ENCODE measurements around the gene FOXO3. TPM values are rescaled to one million over a fixed set of nuclear protein-coding genes. Genes with fewer than 3 reads are reported as not detected.

Gene FOXO3
- total and polyA plus RNA-seq, 11 donors = 11.6 to 87.9 (median 38.7) TPM

GRCh38 chr6:108610957-108611586 lies 50.4 kb downstream of the FOXO3 start:
- DNase-seq (no peak), ATAC-seq (no peak)
- peaks cover 13 to 88% (median 63%) of the 10 kb centered on the region in 12 donors for H3K4me1 ChIP-seq
- H3K27me3 ChIP-seq = no peaks in the 10 kb centered on the region
- no peaks in the 10 kb centered on the region for H3K36me3 ChIP-seq
- peak overlapping the region in 6 of 12 donors; percentile 4 to 73 (median 26) for H3K27ac ChIP-seq
- peaks cover 0 to 15% (median 6%) of the 10 kb centered on the region in 12 donors for H3K9me3 ChIP-seq
- WGBS, 4 donors = 35 to 50% (median 43%) methylated on average over 4 of the region's 4 CpGs
- TF ChIP-seq POLR2A (IDR thresholded peaks at IDR 0.05) = no peak
- TF ChIP-seq, protein P1, sequence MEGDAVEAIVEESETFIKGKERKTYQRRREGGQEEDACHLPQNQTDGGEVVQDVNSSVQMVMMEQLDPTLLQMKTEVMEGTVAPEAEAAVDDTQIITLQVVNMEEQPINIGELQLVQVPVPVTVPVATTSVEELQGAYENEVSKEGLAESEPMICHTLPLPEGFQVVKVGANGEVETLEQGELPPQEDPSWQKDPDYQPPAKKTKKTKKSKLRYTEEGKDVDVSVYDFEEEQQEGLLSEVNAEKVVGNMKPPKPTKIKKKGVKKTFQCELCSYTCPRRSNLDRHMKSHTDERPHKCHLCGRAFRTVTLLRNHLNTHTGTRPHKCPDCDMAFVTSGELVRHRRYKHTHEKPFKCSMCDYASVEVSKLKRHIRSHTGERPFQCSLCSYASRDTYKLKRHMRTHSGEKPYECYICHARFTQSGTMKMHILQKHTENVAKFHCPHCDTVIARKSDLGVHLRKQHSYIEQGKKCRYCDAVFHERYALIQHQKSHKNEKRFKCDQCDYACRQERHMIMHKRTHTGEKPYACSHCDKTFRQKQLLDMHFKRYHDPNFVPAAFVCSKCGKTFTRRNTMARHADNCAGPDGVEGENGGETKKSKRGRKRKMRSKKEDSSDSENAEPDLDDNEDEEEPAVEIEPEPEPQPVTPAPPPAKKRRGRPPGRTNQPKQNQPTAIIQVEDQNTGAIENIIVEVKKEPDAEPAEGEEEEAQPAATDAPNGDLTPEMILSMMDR (IDR thresholded peaks at IDR 0.05) = no peak
- intact Hi-C loops (cut with DNase I) = no loop called here
- no peak overlapping the region for H3K4me3 ChIP-seq

DNA sequence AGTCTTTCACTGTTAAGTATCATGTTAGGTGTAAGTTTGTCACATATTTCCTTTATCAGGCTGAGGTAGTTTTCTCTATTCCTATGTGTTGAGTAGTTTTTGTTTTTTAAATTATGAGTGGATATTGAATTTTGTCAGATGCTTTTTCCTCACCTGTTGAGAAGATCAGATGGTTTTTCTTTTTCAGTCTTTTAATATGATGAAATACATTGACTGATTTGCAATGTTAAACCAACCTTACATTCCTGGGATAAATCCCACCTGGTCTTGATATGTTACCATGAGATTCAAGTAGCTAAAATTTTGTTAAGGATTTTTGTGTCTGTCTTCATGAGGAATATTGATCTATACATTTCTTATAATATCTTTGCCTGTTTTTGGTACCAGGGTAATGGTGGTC lies 52.1 kb downstream of the FOXO3 start:
- DNase-seq (no peak), ATAC-seq (no peak)
- Histone ChIP-seq H3K27me3 (no peaks in the 10 kb centered on the region), H3K27ac (no peak overlapping the region), H3K9me3 (peaks cover 0 to 15% (median 6%) of the 10 kb centered on the region in 12 donors), H3K36me3 (no peaks in the 10 kb centered on the region), H3K4me1 (peaks cover 12 to 88% (median 62%) of the 10 kb centered on the region in 12 donors), H3K4me3 (no peak overlapping the region)
- TF ChIP-seq, protein P1 (IDR thresholded peaks at IDR 0.05) = no peak
- no peak for TF ChIP-seq POLR2A (IDR thresholded peaks at IDR 0.05)
- intact Hi-C loops (cut with DNase I) = no loop called here

GRCh38 chr6:108616544-108616943 lies 55.8 kb downstream of the FOXO3 start:
- H3K4me1 ChIP-seq = peaks cover 9 to 88% (median 62%) of the 10 kb centered on the region in 12 donors
- intact Hi-C loops (cut with DNase I) = no loop called here

DNA sequence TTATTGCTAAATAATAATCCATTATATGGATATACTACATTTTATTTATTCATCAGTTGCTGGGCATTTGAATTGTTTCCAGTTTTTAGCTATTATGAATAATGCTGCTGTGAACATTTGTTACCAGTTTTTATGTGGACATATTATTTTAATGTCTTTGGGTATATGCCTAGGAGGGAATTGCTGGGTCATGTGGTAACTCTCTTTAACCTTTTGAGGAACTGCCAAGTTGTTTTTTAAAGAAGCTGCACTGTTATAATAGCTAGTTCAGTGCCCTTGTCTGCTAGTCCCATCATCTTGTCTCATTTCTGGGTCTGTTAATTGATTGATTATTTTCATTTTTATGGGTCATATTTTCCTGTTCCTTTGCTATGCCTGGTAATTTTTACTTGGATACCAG lies 56.3 kb downstream of the FOXO3 start:
- no peaks in the 10 kb centered on the region for H3K27me3 ChIP-seq
- H3K4me3 ChIP-seq = no peak overlapping the region
- H3K9me3 ChIP-seq = peaks cover 0 to 14% (median 6%) of the 10 kb centered on the region in 12 donors
- TF ChIP-seq POLR2A (IDR thresholded peaks at IDR 0.05) = no peak
- TF ChIP-seq, protein P1 (IDR thresholded peaks at IDR 0.05) = no peak
- ATAC-seq (no peak), DNase-seq (no peak)
- H3K4me1 ChIP-seq = peaks cover 13 to 88% (median 66%) of the 10 kb centered on the region in 12 donors
- H3K36me3 ChIP-seq = no peaks in the 10 kb centered on the region
- intact Hi-C loops (cut with DNase I) = no loop called here
- H3K27ac ChIP-seq = peak overlapping the region in 2 of 12 donors; percentile 12 to 40

More at GRCh38 chr6:108616544-108616943, 55.8 kb downstream of the FOXO3 start:
- DNase-seq (no peak), ATAC-seq (no peak)
- Histone ChIP-seq H3K27ac (peak overlapping the region in 3 of 12 donors; percentile 12 to 40 (median 13)), H3K9me3 (peaks cover 0 to 15% (median 6%) of the 10 kb centered on the region in 12 donors), H3K4me3 (no peak overlapping the region), H3K36me3 (no peaks in the 10 kb centered on the region), H3K27me3 (no peaks in the 10 kb centered on the region)
- WGBS, 4 donors = 81 to 83% (median 82%) methylated on average over 3 of the region's 3 CpGs
- TF ChIP-seq, protein P1 (IDR thresholded peaks at IDR 0.05) = no peak
- TF ChIP-seq POLR2A (IDR thresholded peaks at IDR 0.05) = no peak

Measured in heart left ventricle (tissue), 16 donors.